Panc1 (cell line): ENCODE results near the gene JPH3. TPM values are rescaled to one million over a fixed set of nuclear protein-coding genes. Genes with fewer than 3 reads are reported as not detected.
"Not testable (repeated sequence)": the region's sequence is repeated elsewhere in the genome, so short reads cannot be mapped to it uniquely, and the experiment has no call there.

Experiments
- ATAC-seq: fragments of 200-7000 bp; cut with Tn5 transposase; 2 replicates; pipeline ENCODE4 v1.9.1; 2020; ENCODE audit warnings: mild to moderate bottlenecking, moderate library complexity
- BruUV-seq: library from RNA; stranded (reverse); fragments of 400-500 nt; replicated peaks from 2 replicates; lab custom pipeline; 2021; lab: Mats Ljungman, UMichigan
- CTCF ChIA-PET: fragments of 300-600 bp; sonication (Branson Sonifier 250); formaldehyde crosslinking; loops from one replicate; lab custom pipeline; 2022; ENCODE audit warnings: antibody characterized with exemption; lab: Charles Lee
- POLR2A ChIA-PET: fragments of 300-600 bp; sonication (Branson Sonifier 250); formaldehyde crosslinking; loops from one replicate; lab custom pipeline; 2022; ENCODE audit warnings: antibody characterized with exemption; lab: Charles Lee
- DNase-seq: peaks from one replicate; pipeline ENCODE4 v3.0.0-alpha.2; 2010; ENCODE audit warnings: low read depth, low spot score
- H3K27ac ChIP-seq: 2 replicates; pipeline ENCODE4 v1.5.1; 2011; ENCODE audit warnings: mild to moderate bottlenecking, low read length, inconsistent platforms
- H3K27me3 ChIP-seq: fragments of 200-500 bp; sonication (Bioruptor generic); 2 replicates; pipeline ENCODE4 v1.6.0; 2014; ENCODE audit warnings: low read length, inconsistent platforms; ENCODE audit not compliant: control insufficient read depth, insufficient read depth
- H3K36me3 ChIP-seq: fragments of 200-500 bp; sonication (Bioruptor generic); 2 replicates; pipeline ENCODE4 v1.5.1; 2014; ENCODE audit warnings: inconsistent platforms, mild to moderate bottlenecking, low read length, moderate library complexity; ENCODE audit not compliant: control insufficient read depth, insufficient read depth
- H3K4me1 ChIP-seq: 2 replicates; pipeline ENCODE4 v1.5.1; 2011; ENCODE audit warnings: inconsistent platforms, mild to moderate bottlenecking, low read length, moderate library complexity; ENCODE audit not compliant: control insufficient read depth, insufficient read depth
- H3K4me3 ChIP-seq, 2 experiments: 2 replicates each; pipeline ENCODE4 v1.5.1; 2011 to 2012; ENCODE audit warnings: low read depth in 2 of 2, low read length in 2 of 2, mild to moderate bottlenecking in 2 of 2, inconsistent platforms in 1 of 2, moderate library complexity in 1 of 2
- H3K9me3 ChIP-seq: fragments of 200-500 bp; sonication (Bioruptor generic); 2 replicates; pipeline ENCODE4 v1.5.1; 2014; ENCODE audit warnings: low read depth, mild to moderate bottlenecking, inconsistent platforms, low read length, moderate library complexity; ENCODE audit not compliant: control insufficient read depth, insufficient read depth
- CTCF ChIP-seq: fragments of 450-650 bp; IDR thresholded peaks from 2 replicates; pipeline ENCODE4 v1.5.1; 2017; ENCODE audit warnings: mild to moderate bottlenecking
- POLR2AphosphoS5 ChIP-seq: IDR thresholded peaks from 2 replicates; pipeline ENCODE4 v1.6.1; 2012; ENCODE audit warnings: mild to moderate bottlenecking, low read depth, low read length, moderate library complexity
- REST ChIP-seq, 2 experiments: IDR thresholded peaks; 2 replicates each; pipeline ENCODE4 v1.6.1; 2011 to 2012; ENCODE audit warnings: low read depth in 2 of 2, control low read depth in 1 of 2, low read length in 1 of 2, mild to moderate bottlenecking in 1 of 2, moderate library complexity in 1 of 2; ENCODE audit not compliant: insufficient read depth in 1 of 2
- SIN3A ChIP-seq: IDR thresholded peaks from 2 replicates; pipeline ENCODE4 v1.6.1; 2012; ENCODE audit warnings: low read depth, mild to moderate bottlenecking, low read length, moderate library complexity, borderline replicate concordance; ENCODE audit not compliant: insufficient read depth
- TCF7L2 ChIP-seq: IDR thresholded peaks from 2 replicates; pipeline ENCODE4 v1.6.1; 2011; ENCODE audit warnings: mild to moderate bottlenecking, low read depth, low read length, inconsistent platforms
- in situ Hi-C: cut with HindIII; loops from 2 replicates; pipeline ENCODE4 v1.10.0; 2016; ENCODE audit warnings: low sequenced_read_pairs, low pct_unique_long_range_greater_than_20kb
- intact Hi-C: fragments of 100-400 bp; cut with micrococcal nuclease; formaldehyde crosslinking; loops from one replicate; pipeline ENCODE4 v1.10.0; 2022; ENCODE audit not compliant: unreplicated experiment
- total RNA-seq: library from RNA; stranded (reverse); gene quantifications from one replicate; pipeline ENCODE4 v1.2.1, GENCODE V29; 2021; ENCODE audit not compliant: unreplicated experiment

The JPH3 gene
- total RNA-seq, 1 experiment from 2014 or later = 1.2 TPM

GRCh38 chr16:87725596-87726235 lies 123.4 kb downstream of the JPH3 start:
- H3K4me3 ChIP-seq = no peak overlapping the region
- no peak overlapping the region for H3K27ac ChIP-seq
- ChIA-PET POLR2A (no interaction called here), CTCF (no interaction called here)
- H3K36me3 ChIP-seq = peaks cover 4% of the 10 kb centered on the region; the same call in 1 of the 2 replicates
- BruUV-seq = no TSS peak
- ATAC-seq (peak; percentile 51; the same call in 1 of the 2 replicates), DNase-seq (no peak)
- no peaks in the 10 kb centered on the region for H3K27me3 ChIP-seq
- no peaks in the 10 kb centered on the region for H3K9me3 ChIP-seq
- TF ChIP-seq POLR2AphosphoS5 = no peak
- no peak for TF ChIP-seq SIN3A
- no peak for TF ChIP-seq CTCF
- TF ChIP-seq TCF7L2 = no peak
- no peak for TF ChIP-seq REST (IDR thresholded peaks at IDR 0.05; ENCODE audit: insufficient read depth in 1 of 2, low read depth in 2 of 2, low read length in 1 of 2)
- in situ Hi-C loops (no loop called here), intact Hi-C loops (no loop called here)
- H3K4me1 ChIP-seq = no peaks in the 10 kb centered on the region

GRCh38 chr16:87726577-87726976 lies 124.3 kb downstream of the JPH3 start:
- BruUV-seq, H3K36me3 ChIP-seq, POLR2A ChIA-PET, H3K4me1 ChIP-seq, CTCF ChIA-PET, H3K27ac ChIP-seq, H3K9me3 ChIP-seq, DNase-seq, H3K4me3 ChIP-seq, ATAC-seq, intact Hi-C loops, in situ Hi-C loops, H3K27me3 ChIP-seq: not testable (repeated sequence)

GRCh38 chr16:87727346-87727745 lies 125.0 kb downstream of the JPH3 start:
- H3K36me3 ChIP-seq = peaks cover 4% of the 10 kb centered on the region; the same call in 1 of the 2 replicates

More at GRCh38 chr16:87727346-87727745, 125.0 kb downstream of the JPH3 start:
- ChIA-PET CTCF (no interaction called here), POLR2A (no interaction called here)
- in situ Hi-C loops = no loop called here
- H3K4me1 ChIP-seq = no peaks in the 10 kb centered on the region
- H3K27me3 ChIP-seq = no peaks in the 10 kb centered on the region
- BruUV-seq = no TSS peak
- H3K27ac ChIP-seq = no peak overlapping the region
- H3K4me3 ChIP-seq = no peak overlapping the region
- DNase-seq = no peak
- TF ChIP-seq CTCF (no peak), REST (IDR thresholded peaks at IDR 0.05; ENCODE audit: insufficient read depth in 1 of 2, low read depth in 2 of 2, low read length in 1 of 2) (no peak), POLR2AphosphoS5 (no peak), TCF7L2 (no peak), SIN3A (no peak)
- intact Hi-C loops = no loop called here
- ATAC-seq = no peak
- H3K9me3 ChIP-seq = no peaks in the 10 kb centered on the region
